PFSK-1 (cell line): ENCODE measurements around the gene CD79B.
"Not testable (repeated sequence)": the region's sequence is repeated elsewhere in the genome, so short reads cannot be mapped to it uniquely, and the experiment has no call there.

ENCODE experiments used
- FOXP2 ChIP-seq: optimal IDR thresholded peaks from 2 replicates; pipeline ENCODE3; 2011; ENCODE audit warnings: borderline replicate concordance, control low read depth, inconsistent platforms; ENCODE audit not compliant: insufficient read depth; ENCODE audit errors: extremely low read length, extremely low read depth
- POLR2AphosphoS5 ChIP-seq: IDR thresholded peaks from 2 replicates; pipeline ENCODE4 v1.6.1; 2012; ENCODE audit warnings: low read depth, mild to moderate bottlenecking, control low read depth, low read length, moderate library complexity
- SIN3A ChIP-seq: IDR thresholded peaks from 2 replicates; pipeline ENCODE4 v1.6.1; 2012; ENCODE audit warnings: mild to moderate bottlenecking, low read length, moderate library complexity, borderline replicate concordance; ENCODE audit not compliant: insufficient read depth
- TAF1 ChIP-seq: IDR thresholded peaks from 2 replicates; pipeline ENCODE4 v1.6.1; 2012; ENCODE audit warnings: low read length, control low read depth, borderline replicate concordance; ENCODE audit not compliant: insufficient read depth
- TF ChIP-seq, protein P1 (sequence below), 2 experiments: IDR thresholded peaks; 2 replicates each; pipeline versions ENCODE4 v1.6.1 to v1.8.0; 2011 to 2012; ENCODE audit warnings: low read depth in 2 of 2, low read length in 2 of 2, control low read depth in 1 of 2, inconsistent platforms in 1 of 2, mild to moderate bottlenecking in 1 of 2, moderate library complexity in 1 of 2; ENCODE audit not compliant: insufficient read depth in 1 of 2

Gene CD79B

DNA sequence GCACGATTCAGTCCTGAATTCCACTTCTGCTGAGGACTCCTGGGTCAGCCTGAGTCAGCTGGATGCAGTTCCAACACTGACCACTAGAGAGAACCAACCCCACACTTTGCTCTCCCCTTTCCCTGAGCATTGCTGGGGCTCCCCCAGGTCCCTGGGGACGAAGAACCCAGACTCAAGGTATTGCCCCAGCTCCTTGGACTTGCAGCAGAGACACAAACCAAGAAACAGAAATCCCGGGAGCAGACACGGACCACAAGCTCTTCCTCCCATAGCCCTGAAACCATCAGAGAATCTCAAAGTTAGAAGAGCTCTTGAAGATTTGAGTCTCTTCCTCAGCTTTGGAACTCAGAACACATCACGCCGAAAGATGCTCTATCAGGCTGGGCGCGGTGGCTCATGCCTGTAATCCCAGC, 12.8 kb downstream of the CD79B start:
- TF ChIP-seq TAF1: no peak
- TF ChIP-seq, protein P1, sequence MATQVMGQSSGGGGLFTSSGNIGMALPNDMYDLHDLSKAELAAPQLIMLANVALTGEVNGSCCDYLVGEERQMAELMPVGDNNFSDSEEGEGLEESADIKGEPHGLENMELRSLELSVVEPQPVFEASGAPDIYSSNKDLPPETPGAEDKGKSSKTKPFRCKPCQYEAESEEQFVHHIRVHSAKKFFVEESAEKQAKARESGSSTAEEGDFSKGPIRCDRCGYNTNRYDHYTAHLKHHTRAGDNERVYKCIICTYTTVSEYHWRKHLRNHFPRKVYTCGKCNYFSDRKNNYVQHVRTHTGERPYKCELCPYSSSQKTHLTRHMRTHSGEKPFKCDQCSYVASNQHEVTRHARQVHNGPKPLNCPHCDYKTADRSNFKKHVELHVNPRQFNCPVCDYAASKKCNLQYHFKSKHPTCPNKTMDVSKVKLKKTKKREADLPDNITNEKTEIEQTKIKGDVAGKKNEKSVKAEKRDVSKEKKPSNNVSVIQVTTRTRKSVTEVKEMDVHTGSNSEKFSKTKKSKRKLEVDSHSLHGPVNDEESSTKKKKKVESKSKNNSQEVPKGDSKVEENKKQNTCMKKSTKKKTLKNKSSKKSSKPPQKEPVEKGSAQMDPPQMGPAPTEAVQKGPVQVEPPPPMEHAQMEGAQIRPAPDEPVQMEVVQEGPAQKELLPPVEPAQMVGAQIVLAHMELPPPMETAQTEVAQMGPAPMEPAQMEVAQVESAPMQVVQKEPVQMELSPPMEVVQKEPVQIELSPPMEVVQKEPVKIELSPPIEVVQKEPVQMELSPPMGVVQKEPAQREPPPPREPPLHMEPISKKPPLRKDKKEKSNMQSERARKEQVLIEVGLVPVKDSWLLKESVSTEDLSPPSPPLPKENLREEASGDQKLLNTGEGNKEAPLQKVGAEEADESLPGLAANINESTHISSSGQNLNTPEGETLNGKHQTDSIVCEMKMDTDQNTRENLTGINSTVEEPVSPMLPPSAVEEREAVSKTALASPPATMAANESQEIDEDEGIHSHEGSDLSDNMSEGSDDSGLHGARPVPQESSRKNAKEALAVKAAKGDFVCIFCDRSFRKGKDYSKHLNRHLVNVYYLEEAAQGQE (IDR thresholded peaks at IDR 0.05; ENCODE audit: insufficient read depth in 1 of 2, low read depth in 2 of 2, low read length in 2 of 2): no peak
- no peak for TF ChIP-seq FOXP2
- TF ChIP-seq POLR2AphosphoS5: no peak
- TF ChIP-seq SIN3A: no peak

- TF ChIP-seq, protein P1 (IDR thresholded peaks at IDR 0.05; ENCODE audit: insufficient read depth in 1 of 2, low read depth in 2 of 2, low read length in 2 of 2): not testable (repeated sequence)
- TF ChIP-seq SIN3A, FOXP2: not testable (repeated sequence)
Measured at GRCh38 chr17:63918789-63919305, 13.3 kb downstream of the CD79B start, which contains the start of gene GH1. Gene GH1 (minus strand): TSS chr17:63918839. CDS start chr17:63918776, 63 bp downstream.

DNA sequence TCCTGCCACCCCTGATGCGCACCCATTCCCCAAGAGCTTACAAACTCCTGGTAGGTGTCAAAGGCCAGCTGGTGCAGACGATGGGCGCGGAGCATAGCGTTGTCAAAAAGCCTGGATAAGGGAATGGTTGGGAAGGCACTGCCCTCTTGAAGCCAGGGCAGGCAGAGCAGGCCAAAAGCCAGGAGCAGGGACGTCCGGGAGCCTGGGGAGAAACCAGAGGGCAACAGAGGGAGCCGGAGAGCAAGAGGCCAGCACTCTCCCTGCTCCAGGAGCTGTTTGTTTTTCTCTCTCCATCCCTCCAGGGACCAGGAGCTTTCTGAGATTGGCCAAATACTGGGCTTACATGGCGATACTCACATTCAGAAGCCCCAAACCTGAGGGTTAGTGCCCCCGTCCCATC, 13.8 kb downstream of the CD79B start:
- no peak for TF ChIP-seq POLR2AphosphoS5
- no peak for TF ChIP-seq FOXP2
- TF ChIP-seq, protein P1 (IDR thresholded peaks at IDR 0.05; ENCODE audit: insufficient read depth in 1 of 2, low read depth in 2 of 2, low read length in 2 of 2): no peak
- no peak for TF ChIP-seq TAF1
- no peak for TF ChIP-seq SIN3A

- TF ChIP-seq FOXP2 (no peak), TAF1 (no peak), SIN3A (no peak)
Measured at GRCh38 chr17:63917646-63918045, 14.5 kb downstream of the CD79B start.

GRCh38 chr17:63916566-63917185, 15.5 kb downstream of the CD79B start:
- TF ChIP-seq, protein P1 (IDR thresholded peaks at IDR 0.05; ENCODE audit: insufficient read depth in 1 of 2, low read depth in 2 of 2, low read length in 2 of 2): no peak
- TF ChIP-seq POLR2AphosphoS5: no peak
- TF ChIP-seq FOXP2: no peak
- no peak for TF ChIP-seq SIN3A
- no peak for TF ChIP-seq TAF1
